Measurements from ENCODE around the gene TAGLN3.

Gene TAGLN3

GRCh38 chr3:111978583-111979433, 19.9 kb upstream of the TAGLN3 start, which contains the start of gene ABHD10:
ABHD10 (plus strand) TSS chr3:111979026; CDS start chr3:111979062, 36 bp downstream.
- peak; percentile 98 for DNase-seq

DNA sequence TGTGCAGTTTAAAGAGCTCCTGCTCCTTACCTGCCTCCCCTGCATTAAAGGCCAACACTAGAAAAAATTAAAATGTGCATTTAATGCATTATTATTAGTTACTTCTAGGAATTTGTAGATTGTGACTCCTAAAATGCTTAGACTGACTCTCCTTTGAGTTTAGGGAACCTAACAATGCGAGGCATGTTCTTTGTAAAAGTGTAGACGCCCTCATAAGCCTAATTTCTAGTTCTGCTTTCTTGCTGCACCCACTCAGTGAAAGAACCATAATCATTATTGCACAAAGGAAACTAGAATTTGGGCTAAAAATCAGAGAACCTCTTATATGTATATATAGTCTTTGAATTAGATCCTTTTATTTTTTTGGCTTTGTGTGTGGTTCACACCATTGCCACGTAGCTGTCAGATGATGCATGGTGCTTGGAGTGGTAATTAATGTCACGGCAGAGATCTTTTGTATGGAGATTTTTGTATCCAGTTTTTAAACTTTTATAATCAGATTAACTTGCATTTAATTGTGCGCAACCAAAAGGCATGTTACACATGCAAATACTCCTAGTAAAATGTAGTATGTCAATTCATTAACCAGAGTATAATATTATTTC, 19.2 kb upstream of the TAGLN3 start:
- DNase-seq = no peak

GRCh38 chr3:111980716-111981456, 17.8 kb upstream of the TAGLN3 start:
- DNase-seq = peak; percentile 61

GRCh38 chr3:111981457-111981763, 17.3 kb upstream of the TAGLN3 start:
- DNase-seq = no peak

DNA sequence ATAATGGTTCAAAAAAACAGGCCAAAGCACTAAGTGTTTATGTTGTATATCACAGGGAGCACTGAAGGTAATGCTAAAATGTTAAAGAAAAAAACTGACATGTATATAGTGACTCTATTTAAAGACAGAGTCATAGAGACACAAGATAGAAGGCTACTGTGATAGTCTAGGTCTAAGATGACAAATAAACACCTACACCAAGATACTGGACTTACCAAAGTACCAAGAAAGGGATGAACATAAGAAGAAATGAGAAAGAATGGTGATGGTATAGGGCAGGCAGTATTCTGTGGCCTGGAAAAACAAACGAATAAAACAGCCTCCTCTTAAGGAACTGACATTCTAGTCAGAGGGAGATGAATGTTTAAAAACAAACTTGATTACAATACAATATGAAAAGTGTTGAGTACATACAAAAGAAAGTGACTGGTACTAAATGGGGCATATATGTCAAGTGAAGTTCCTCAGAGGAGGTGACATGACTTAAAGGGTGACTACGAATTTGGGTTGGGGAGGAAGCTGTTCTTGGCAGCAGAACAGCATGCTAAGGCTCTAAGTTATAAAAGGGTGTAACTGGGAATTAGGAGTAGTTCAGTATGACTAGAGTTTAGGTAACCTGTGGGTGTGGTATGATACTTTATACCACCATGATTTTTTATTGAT, 14.0 kb upstream of the TAGLN3 start:
- DNase-seq = no peak

GRCh38 chr3:111986800-111987199, 11.9 kb upstream of the TAGLN3 start:
- no peak for DNase-seq

GRCh38 chr3:111989061-111989678, 9.6 kb upstream of the TAGLN3 start:
- no peak for DNase-seq

DNA sequence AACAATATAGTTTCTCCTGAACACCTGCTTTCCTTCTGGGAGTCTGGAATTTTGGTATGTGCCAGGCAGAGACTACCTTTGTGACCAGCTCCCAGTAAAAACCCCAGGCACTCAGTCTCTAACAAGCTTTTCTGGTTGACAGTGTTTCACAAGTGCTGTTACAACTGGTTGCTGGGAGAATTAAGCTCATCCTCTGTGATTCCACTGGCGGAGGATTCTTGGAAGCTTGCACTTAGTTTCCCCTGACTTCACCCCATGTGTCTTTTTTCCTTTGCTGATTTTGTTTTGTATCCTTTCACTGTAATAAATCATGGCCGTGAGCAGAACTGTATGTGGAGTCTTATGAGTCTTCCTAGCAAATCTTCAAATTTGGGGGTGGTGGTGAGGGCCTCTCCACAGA, 5.7 kb upstream of the TAGLN3 start:
- DNase-seq = no peak

DNA sequence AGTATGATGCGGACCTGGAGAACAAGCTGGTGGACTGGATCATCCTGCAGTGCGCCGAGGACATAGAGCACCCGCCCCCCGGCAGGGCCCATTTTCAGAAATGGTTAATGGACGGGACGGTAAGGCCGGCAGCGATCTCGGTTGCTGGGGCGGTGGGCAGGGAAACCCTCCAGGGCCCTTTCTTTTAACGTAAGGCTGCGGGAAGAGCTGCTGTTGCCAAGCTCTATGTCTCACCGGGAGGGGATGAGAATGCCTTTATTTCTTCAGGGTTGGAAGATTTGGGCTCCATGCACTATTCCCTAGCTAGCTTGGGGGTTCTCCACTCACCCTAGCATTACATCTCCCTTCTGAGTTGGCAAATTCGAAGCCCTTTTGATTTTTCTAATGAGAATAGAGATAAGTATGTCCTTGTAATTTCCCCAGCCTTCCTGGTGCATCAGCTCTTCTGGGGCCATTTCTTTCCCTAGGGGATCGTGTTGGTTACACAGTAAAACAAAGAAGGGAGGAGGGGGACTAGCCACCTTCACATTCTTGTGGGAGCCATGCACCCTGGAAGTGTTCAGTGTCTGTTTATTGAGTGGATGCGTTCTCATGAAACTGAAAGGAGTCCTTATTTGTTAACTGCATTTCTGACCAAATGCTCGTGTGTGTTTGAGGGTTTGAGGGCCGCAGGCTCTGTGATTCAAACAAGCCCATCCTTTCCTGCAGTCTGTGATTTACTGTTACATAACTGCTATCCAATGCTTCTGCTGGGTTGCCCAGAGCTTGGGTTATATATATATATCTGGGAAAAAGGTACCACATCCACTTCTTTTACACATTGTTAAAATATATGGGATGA, 982 bp downstream of the TAGLN3 start:
- DNase-seq = no peak

- DNase-seq = no peak
These were observed 1.6 kb downstream of the TAGLN3 start for GRCh38 chr3:112000367-112000771.

DNA sequence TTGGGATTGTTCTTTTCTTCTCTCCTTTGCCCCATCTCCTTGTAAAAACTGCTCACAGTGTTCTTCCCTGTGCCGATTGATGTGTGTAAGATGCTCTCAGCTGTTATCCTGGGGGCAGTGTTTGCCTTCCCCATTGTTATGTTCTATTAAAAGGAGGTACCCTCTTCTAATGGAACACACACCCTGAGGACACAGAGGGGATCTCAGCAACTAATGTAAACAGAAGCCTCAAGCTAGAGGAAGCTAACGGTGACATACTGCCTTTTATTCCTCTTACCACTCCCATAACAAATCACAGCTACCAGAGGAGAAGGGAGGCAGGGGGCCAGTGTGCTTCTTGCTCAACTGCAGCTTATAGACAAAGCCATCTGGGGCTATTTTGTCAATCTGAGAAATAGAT, 2.2 kb downstream of the TAGLN3 start:
- no peak for DNase-seq

GRCh38 chr3:112001526-112001925, 2.8 kb downstream of the TAGLN3 start:
- DNase-seq = no peak

DNA sequence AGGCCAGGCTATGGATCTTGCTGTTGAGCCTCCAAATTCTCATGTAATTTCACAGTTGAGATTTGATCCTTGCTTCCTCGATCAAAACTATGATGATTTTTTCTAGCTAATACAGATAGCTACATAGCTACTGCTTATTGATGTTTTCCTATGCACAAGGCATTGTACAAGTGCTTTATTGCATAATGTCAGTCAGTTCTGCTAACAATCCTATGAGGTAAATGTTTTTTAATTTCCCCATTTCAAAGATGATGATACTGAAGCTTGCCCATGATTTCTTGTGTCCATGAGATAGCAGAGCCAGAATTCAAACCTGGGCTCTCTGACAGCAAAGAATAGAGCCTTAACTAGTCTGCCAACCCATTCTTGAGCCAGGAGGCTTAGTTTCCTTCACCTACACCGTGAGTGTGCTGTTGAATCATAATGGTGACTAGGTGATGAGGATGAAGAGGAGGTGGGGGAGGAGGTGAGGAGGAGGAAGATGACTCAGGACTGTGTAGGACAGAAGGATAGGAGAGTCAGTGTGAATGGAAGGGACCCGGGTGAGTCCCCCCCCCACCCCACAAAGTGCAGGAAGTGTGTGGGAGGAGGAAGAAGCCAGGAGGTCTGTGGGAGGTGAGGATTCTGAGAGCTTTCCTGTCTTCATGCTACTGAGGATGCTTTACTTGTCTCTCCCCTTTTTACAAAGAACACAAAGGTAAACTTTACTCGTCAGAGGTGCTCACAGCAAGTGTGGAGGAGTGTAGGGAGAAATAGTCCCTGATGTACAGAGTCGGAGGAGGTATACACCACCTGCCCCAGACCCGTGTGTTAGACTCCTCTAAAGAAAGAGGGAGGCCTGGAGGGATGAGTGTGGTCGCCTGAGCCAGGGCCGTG, 3.6 kb downstream of the TAGLN3 start:
- DNase-seq = peak; percentile 59

GRCh38 chr3:112003321-112004080, 4.8 kb downstream of the TAGLN3 start:
- DNase-seq = no peak

- no peak for DNase-seq
These were observed 5.5 kb downstream of the TAGLN3 start for GRCh38 chr3:112004187-112004586.

GRCh38 chr3:112004669-112005068, 5.9 kb downstream of the TAGLN3 start:
- DNase-seq = no peak

- no peak for DNase-seq
These were observed 6.5 kb downstream of the TAGLN3 start for GRCh38 chr3:112005091-112005672.

DNA sequence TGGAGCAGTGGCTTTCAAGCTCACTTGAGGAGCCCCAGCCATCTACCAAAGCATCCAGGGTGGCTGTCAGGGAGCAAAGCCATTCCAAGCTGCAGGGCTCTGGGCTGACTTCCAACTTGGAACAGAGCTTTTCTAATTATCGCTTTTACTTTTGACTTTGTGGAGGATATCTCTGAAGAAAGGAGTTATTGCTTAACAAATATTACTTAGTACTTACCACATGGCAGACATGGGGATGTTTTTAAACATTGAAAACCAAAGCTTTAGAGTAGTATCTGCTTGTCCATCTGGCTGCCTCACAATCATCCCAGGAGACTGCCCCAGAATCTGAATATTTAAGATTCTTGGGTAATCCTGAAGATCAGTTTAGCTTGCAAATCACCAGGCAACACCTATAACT, 8.9 kb downstream of the TAGLN3 start:
- no peak for DNase-seq

DNA sequence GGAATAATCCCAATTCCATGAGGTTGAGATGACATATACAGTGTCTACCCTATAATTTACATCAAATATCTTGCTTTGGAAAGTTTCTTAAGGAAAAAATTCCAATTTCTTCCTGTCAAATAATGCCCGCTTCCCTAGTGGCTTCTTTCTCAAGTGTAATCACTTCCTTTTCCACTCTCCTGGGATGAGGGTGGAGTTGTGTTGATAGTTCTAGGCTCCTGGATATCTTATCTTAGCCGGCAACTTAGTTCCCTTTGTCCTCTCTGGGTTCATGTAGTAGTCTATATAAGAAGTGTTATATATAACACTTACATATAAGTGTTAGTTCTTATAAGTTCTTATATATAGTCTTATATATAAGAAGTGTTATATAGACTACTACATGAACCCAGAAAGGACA, 10.9 kb downstream of the TAGLN3 start:
- no peak for DNase-seq

DNA sequence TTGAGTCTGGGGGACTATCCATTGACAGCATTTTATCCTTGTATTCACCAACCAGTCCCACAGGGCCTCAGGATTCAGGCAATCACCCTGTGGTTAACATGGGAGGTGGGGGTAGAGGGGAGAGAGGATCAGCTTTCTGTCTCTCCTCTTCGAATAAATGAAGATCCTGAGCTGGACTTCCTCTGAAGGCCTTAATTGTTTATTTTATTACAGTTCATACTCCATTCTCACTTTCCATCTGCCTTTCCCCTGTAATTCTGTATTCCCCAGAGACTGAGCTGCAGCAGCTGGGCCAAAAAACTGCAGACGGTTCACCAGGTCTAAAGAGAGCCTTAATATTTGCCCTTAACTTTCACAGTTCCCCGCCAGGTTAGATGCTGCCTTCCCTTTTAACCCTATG, 11.9 kb downstream of the TAGLN3 start:
- no peak for DNase-seq

Data from stimulated activated CD4-positive, alpha-beta T cell treated with anti-CD3 and anti-CD28 coated beads, Interleukin-4, amount 100 ng/mL, for 1 hour (primary cell).